Measurements from ENCODE around the gene PDZK1IP1. TPM values are rescaled to one million over a fixed set of nuclear protein-coding genes. Genes with fewer than 3 reads are reported as not detected.
"Not testable (repeated sequence)": the region's sequence is repeated elsewhere in the genome, so short reads cannot be mapped to it uniquely, and the experiment has no call there.

PDZK1IP1 gene
- total RNA-seq, 1 experiment from 2014 or later = not detected

GRCh38 chr1:47172782-47173181, 17.1 kb downstream of the PDZK1IP1 start:
- no peak overlapping the region for H3K4me3 ChIP-seq (ENCODE audit: insufficient read depth, low read depth, low read length)
- no peaks in the 10 kb centered on the region for H3K36me3 ChIP-seq (replicated peaks; ENCODE audit: control insufficient read depth, insufficient read depth, low read length)
- no peaks in the 10 kb centered on the region for H3K27me3 ChIP-seq (ENCODE audit: control insufficient read depth, insufficient read depth, low read length)
- no peak for DNase-seq

GRCh38 chr1:47164552-47164951, 25.3 kb downstream of the PDZK1IP1 start:
- no peak for DNase-seq
- Histone ChIP-seq H3K4me3 (ENCODE audit: insufficient read depth, low read depth, low read length) (no peak overlapping the region), H3K27me3 (ENCODE audit: control insufficient read depth, insufficient read depth, low read length) (no peaks in the 10 kb centered on the region; the same call in 1 of the 2 replicates), H3K36me3 (replicated peaks; ENCODE audit: control insufficient read depth, insufficient read depth, low read length) (no peaks in the 10 kb centered on the region)

- H3K36me3 ChIP-seq (replicated peaks; ENCODE audit: control insufficient read depth, insufficient read depth, low read length) = no peaks in the 10 kb centered on the region
- no peak overlapping the region for H3K4me3 ChIP-seq (ENCODE audit: insufficient read depth, low read depth, low read length)
- no peak for DNase-seq
- no peaks in the 10 kb centered on the region; the same call in 1 of the 2 replicates for H3K27me3 ChIP-seq (ENCODE audit: control insufficient read depth, insufficient read depth, low read length)
Measured at GRCh38 chr1:47161298-47162040, 28.4 kb downstream of the PDZK1IP1 start.

- H3K4me3 ChIP-seq (ENCODE audit: insufficient read depth, low read depth, low read length) = no peak overlapping the region
- no peak for DNase-seq
Measured at GRCh38 chr1:47160716-47161115, 29.1 kb downstream of the PDZK1IP1 start.

GRCh38 chr1:47157957-47158356, 31.9 kb downstream of the PDZK1IP1 start:
- not testable (repeated sequence) for H3K36me3 ChIP-seq (replicated peaks; ENCODE audit: control insufficient read depth, insufficient read depth, low read length); DNase-seq; H3K4me3 ChIP-seq (ENCODE audit: insufficient read depth, low read depth, low read length); H3K27me3 ChIP-seq (ENCODE audit: control insufficient read depth, insufficient read depth, low read length)

More at GRCh38 chr1:47160716-47161115, 29.1 kb downstream of the PDZK1IP1 start:
- Histone ChIP-seq H3K36me3 (replicated peaks; ENCODE audit: control insufficient read depth, insufficient read depth, low read length) (no peaks in the 10 kb centered on the region), H3K27me3 (ENCODE audit: control insufficient read depth, insufficient read depth, low read length) (no peaks in the 10 kb centered on the region; the same call in 1 of the 2 replicates)

GRCh38 chr1:47156457-47156856, 33.4 kb downstream of the PDZK1IP1 start:
- DNase-seq; H3K27me3 ChIP-seq (ENCODE audit: control insufficient read depth, insufficient read depth, low read length); H3K36me3 ChIP-seq (replicated peaks; ENCODE audit: control insufficient read depth, insufficient read depth, low read length); H3K4me3 ChIP-seq (ENCODE audit: insufficient read depth, low read depth, low read length): not testable (repeated sequence)

GRCh38 chr1:47149162-47149561, 40.7 kb downstream of the PDZK1IP1 start:
- DNase-seq; H3K27me3 ChIP-seq (ENCODE audit: control insufficient read depth, insufficient read depth, low read length); H3K36me3 ChIP-seq (replicated peaks; ENCODE audit: control insufficient read depth, insufficient read depth, low read length); H3K4me3 ChIP-seq (ENCODE audit: insufficient read depth, low read depth, low read length): not testable (repeated sequence)

GRCh38 chr1:47147047-47147785, 42.6 kb downstream of the PDZK1IP1 start:
- no peak for DNase-seq
- Histone ChIP-seq H3K27me3 (ENCODE audit: control insufficient read depth, insufficient read depth, low read length) (no peaks in the 10 kb centered on the region; the same call in 1 of the 2 replicates), H3K4me3 (ENCODE audit: insufficient read depth, low read depth, low read length) (no peak overlapping the region), H3K36me3 (replicated peaks; ENCODE audit: control insufficient read depth, insufficient read depth, low read length) (no peaks in the 10 kb centered on the region)

- H3K4me3 ChIP-seq (ENCODE audit: insufficient read depth, low read depth, low read length); H3K27me3 ChIP-seq (ENCODE audit: control insufficient read depth, insufficient read depth, low read length); H3K36me3 ChIP-seq (replicated peaks; ENCODE audit: control insufficient read depth, insufficient read depth, low read length); DNase-seq: not testable (repeated sequence)
Measured at GRCh38 chr1:47146495-47146894, 43.3 kb downstream of the PDZK1IP1 start.

GRCh38 chr1:47143654-47144053, 46.2 kb downstream of the PDZK1IP1 start:
- H3K27me3 ChIP-seq (ENCODE audit: control insufficient read depth, insufficient read depth, low read length); H3K36me3 ChIP-seq (replicated peaks; ENCODE audit: control insufficient read depth, insufficient read depth, low read length); H3K4me3 ChIP-seq (ENCODE audit: insufficient read depth, low read depth, low read length): not testable (repeated sequence)
- DNase-seq = peak; percentile 22

GRCh38 chr1:47140358-47140757, 49.5 kb downstream of the PDZK1IP1 start:
- not testable (repeated sequence) for H3K27me3 ChIP-seq (ENCODE audit: control insufficient read depth, insufficient read depth, low read length); DNase-seq; H3K4me3 ChIP-seq (ENCODE audit: insufficient read depth, low read depth, low read length); H3K36me3 ChIP-seq (replicated peaks; ENCODE audit: control insufficient read depth, insufficient read depth, low read length)

- DNase-seq = no peak
- Histone ChIP-seq H3K4me3 (ENCODE audit: insufficient read depth, low read depth, low read length) (no peak overlapping the region), H3K36me3 (replicated peaks; ENCODE audit: control insufficient read depth, insufficient read depth, low read length) (no peaks in the 10 kb centered on the region), H3K27me3 (ENCODE audit: control insufficient read depth, insufficient read depth, low read length) (no peaks in the 10 kb centered on the region)
Measured at GRCh38 chr1:47137925-47138615, 51.8 kb downstream of the PDZK1IP1 start.

- DNase-seq = no peak
- Histone ChIP-seq H3K36me3 (replicated peaks; ENCODE audit: control insufficient read depth, insufficient read depth, low read length) (no peaks in the 10 kb centered on the region), H3K4me3 (ENCODE audit: insufficient read depth, low read depth, low read length) (no peak within 1 kb of the TSS), H3K27me3 (ENCODE audit: control insufficient read depth, insufficient read depth, low read length) (no peaks in the 10 kb centered on the region)
Measured at GRCh38 chr1:47137198-47137597, 52.6 kb downstream of the PDZK1IP1 start, which contains the start of gene CYP4A22. Gene CYP4A22, plus strand, starts transcription at chr1:47137441. Its CDS starts 45 bp downstream, at chr1:47137486.
